DMS53 treated with DMSO at 0.1 percent for 48 hours (cell line): Measurements from ENCODE around the gene PCDHGA10.
"Not testable (repeated sequence)": the region's sequence is repeated elsewhere in the genome, so short reads cannot be mapped to it uniquely, and the experiment has no call there.

Experiments
- DNase-seq: peaks from one replicate; lab custom pipeline; 2025; ENCODE audit not compliant: unreplicated experiment; lab: John Stamatoyannopoulos, UW

Gene PCDHGA10

DNA sequence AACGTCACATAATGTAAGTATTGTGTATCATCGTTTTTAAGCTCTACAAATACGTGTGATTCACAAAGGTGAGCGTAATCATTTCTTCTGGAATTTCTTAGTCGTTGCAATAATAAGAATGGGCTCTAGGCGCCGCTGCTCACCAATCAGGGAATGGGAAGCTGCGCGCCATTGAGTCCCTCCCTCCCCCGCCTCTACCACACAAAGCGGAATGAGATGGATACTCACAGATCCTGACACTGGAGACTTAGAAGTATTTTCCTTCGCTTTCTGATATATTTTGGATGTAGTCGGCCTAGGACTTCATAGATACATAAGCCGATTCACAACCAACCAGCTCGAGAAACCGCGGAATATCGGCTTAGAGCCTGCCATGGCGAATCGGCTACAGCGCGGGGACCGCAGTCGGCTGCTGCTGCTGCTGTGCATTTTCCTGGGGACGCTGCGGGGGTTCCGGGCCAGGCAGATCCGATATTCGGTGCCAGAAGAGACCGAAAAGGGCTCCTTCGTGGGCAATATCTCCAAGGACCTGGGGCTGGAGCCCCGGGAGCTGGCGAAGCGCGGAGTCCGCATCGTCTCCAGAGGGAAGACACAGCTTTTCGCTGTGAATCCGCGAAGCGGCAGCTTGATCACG lies 8.2 kb downstream of the PCDHGA10 start, which contains the start of gene PCDHGA11:
Gene PCDHGA11, plus strand, starts transcription at position 197 of the 634 bp plus-strand sequence. Its CDS starts 177 bp downstream, at position 374.
- DNase-seq: peak; percentile 39

DNA sequence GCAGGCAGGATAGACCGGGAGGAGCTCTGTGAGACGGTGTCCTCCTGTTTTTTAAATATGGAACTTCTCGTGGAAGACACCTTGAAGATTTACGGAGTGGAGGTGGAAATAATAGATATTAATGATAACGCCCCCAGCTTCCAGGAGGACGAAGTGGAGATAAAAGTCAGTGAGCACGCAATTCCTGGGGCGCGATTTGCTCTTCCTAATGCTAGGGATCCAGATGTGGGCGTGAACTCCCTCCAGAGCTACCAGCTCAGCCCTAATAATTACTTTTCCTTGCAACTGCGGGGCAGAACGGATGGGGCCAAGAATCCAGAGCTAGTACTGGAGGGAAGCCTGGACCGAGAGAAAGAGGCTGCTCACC lies 8.7 kb downstream of the PCDHGA10 start:
- DNase-seq: no peak

DNA sequence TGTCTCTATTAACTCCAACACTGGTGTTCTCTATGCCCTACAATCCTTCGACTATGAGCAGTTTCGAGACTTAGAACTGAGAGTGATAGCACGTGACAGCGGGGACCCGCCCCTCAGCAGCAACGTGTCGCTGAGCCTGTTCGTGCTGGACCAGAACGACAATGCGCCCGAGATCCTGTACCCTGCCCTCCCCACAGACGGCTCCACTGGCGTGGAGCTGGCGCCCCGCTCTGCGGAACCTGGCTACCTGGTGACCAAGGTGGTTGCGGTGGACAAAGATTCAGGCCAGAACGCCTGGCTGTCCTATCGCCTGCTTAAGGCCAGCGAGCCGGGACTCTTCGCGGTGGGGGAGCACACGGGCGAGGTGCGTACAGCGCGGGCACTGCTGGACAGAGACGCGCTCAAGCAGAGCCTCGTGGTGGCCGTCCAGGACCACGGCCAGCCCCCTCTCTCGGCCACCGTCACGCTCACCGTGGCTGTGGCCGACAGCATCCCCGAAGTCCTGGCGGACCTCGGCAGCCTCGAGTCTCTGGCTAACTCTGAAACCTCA lies 10.0 kb downstream of the PCDHGA10 start:
- DNase-seq: no peak

DNA sequence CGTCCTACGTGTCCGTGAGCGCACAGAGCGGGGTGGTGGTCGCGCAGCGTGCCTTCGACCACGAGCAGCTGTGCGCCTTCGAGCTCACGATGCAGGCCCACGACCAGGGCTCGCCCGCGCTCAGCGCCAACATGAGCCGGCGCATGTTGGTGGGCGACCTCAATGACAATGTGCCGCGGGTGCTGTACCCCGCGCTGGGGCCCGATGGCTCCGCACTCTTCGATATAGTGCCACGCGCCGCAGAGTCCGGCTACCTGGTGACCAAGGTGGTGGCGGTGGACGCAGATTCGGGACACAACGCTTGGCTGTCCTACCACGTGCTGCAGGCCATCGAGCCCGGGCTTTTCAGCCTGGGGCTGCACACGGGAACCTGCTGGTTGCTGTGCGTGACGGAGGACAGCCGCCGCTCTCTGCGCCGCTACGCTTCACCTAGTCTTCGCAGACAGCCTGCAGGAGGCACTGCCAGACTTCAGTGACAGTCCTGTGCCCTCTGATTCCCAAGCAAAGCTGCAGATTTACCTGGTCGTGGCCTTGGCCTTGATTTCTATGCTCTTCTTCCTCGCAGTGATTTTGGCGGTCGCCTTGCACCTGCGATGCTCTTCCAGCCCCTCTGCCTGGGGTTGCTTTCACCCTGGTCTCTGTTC lies 15.1 kb downstream of the PCDHGA10 start:
- no peak for DNase-seq

DNA sequence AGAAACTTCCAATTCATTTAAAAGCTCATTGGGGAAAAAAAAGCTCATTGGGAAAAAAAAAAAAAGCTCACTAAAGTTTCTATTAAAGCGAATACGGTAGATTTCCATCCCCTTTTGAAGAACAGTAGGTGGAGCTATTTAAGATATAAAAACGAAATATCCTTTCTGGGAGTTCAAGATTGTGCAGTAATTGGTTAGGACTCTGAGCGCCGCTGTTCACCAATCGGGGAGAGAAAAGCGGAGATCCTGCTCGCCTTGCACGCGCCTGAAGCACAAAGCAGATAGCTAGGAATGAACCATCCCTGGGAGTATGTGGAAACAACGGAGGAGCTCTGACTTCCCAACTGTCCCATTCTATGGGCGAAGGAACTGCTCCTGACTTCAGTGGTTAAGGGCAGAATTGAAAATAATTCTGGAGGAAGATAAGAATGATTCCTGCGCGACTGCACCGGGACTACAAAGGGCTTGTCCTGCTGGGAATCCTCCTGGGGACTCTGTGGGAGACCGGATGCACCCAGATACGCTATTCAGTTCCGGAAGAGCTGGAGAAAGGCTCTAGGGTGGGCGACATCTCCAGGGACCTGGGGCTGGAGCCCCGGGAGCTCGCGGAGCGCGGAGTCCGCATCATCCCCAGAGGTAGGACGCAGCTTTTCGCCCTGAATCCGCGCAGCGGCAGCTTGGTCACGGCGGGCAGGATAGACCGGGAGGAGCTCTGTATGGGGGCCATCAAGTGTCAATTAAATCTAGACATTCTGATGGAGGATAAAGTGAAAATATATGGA lies 17.7 kb downstream of the PCDHGA10 start, which contains the start of gene PCDHGA12:
Gene PCDHGA12, plus strand, starts transcription at position 176 of the 782 bp plus-strand sequence. Its CDS starts 253 bp downstream, at position 429.
- DNase-seq: no peak

DNA sequence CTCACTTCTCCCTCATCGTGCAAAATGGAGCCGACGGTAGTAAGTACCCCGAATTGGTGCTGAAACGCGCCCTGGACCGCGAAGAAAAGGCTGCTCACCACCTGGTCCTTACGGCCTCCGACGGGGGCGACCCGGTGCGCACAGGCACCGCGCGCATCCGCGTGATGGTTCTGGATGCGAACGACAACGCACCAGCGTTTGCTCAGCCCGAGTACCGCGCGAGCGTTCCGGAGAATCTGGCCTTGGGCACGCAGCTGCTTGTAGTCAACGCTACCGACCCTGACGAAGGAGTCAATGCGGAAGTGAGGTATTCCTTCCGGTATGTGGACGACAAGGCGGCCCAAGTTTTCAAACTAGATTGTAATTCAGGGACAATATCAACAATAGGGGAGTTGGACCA lies 18.5 kb downstream of the PCDHGA10 start:
- DNase-seq: no peak

DNA sequence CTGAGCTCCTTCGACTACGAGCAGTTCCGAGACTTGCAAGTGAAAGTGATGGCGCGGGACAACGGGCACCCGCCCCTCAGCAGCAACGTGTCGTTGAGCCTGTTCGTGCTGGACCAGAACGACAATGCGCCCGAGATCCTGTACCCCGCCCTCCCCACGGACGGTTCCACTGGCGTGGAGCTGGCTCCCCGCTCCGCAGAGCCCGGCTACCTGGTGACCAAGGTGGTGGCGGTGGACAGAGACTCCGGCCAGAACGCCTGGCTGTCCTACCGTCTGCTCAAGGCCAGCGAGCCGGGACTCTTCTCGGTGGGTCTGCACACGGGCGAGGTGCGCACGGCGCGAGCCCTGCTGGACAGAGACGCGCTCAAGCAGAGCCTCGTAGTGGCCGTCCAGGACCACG lies 19.5 kb downstream of the PCDHGA10 start:
- DNase-seq: not testable (repeated sequence)

DNA sequence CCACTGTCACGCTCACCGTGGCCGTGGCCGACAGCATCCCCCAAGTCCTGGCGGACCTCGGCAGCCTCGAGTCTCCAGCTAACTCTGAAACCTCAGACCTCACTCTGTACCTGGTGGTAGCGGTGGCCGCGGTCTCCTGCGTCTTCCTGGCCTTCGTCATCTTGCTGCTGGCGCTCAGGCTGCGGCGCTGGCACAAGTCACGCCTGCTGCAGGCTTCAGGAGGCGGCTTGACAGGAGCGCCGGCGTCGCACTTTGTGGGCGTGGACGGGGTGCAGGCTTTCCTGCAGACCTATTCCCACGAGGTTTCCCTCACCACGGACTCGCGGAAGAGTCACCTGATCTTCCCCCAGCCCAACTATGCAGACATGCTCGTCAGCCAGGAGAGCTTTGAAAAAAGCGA lies 19.9 kb downstream of the PCDHGA10 start:
- not testable (repeated sequence) for DNase-seq

DNA sequence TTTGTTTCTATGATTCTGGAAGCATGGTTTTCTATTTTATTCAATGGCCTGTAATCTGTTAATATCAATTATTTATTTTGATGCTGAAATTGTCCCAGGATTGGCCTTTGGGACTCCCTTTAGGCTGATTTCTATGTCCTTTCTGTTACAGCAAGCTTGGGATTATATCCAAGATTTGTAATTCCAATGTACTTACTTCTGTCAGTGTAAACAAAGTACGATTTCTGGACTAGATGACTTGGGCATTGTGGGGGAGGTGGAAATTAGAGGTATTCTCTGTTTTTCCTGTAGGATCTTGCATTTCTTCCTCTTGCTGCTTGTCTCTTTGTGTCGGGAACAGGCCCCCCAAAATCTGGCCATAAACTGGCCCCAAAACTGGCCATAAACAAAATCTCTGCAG lies 21.2 kb downstream of the PCDHGA10 start:
- no peak for DNase-seq

DNA sequence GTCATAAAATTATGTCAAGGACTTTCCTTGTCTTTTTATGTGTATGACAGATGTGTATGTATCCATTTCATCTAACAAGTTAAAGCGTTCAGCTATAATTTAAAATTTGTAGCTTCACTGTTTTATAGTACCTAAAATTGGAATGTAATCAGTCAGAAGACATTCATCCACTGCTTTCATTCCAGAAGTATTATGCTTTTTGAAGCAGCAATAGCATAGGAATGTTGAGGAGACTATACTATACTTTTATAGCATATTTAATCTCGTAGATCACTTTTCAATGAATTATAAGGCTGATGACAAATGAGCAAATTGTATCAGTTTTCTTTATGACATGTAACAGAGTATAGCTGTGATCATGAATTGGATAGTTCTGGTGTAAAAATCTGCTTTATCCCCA lies 24.4 kb downstream of the PCDHGA10 start:
- no peak for DNase-seq

DNA sequence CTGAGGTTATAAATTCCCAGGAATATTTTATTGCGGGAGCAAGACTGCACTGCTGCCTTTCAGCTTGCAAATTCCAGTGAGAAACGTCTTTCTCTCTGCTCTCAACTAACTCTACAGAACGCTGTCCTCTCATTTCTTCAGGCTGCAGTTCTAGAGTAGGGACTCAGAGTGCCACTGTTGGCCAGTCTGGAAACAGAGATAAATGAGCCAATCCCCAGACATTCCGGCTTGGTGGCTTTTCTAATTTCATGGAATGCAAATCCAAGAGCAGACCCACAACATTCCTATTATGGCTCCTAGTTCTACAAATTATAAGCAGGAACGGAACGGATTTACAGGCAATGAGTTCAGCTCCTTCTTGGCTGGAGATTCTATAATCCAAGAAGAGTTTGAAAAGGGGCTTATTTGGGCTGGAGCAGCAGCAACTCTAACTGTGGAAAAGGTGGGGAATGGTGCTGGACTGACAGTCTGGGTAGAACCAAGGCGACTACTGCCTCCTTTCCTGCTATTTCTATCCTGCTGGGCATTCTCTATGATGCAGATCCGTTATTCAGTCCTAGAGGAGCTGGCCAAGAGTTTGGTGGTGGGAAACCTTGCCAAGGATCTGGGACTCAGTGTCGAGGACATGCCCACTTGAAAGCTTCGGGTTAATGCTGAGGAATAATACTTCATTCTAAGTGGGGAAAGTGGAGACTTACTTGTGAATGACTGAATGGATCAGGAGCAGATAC lies 26.8 kb downstream of the PCDHGA10 start:
- no peak for DNase-seq

DNA sequence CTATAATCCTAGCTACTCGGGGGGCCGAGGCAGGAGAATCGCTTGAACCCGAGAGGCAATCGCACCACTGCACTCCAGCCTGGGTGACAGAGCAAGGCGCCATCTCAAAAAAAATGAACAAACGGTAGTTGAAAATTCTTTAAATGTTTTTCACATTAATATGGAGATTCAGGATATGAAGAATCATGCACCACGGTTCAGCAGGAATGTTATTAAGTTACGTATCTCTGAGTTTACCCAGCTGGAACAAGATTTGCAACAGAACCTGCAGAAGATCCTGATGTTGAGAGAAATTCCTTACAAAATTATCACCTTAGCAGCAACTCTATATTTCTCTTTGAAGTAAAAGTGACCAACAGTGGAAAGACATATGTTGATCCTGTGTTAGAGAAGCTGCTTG lies 27.6 kb downstream of the PCDHGA10 start:
- no peak for DNase-seq

DNA sequence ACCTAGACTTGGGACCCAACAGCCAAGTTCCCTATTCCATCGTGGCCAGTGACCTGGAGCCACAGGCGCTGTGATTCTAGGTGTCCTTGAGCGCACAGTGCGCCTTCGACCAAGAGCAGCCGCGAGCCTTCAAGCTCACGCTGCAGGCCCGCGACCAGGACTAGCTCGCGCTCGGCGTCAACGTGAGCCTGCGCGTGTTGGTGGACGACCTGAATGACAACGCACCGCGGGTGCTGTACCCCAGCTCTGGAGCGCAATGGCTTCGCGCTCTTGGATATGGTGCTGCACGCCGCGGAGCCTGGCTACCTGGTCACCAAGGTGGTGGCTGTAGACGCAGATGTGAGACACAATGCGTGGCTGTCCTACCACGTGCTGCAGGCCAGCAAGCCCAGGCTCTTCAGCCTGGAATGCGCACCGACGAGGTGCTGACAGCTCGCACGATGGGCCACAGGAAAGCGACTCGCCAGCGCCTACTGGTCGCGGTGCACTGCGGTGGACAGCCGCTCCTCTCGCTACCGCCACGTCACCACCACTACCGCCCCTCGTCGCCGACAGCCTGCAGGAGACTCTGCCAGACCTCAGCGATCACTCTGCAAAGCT lies 28.9 kb downstream of the PCDHGA10 start:
- no peak for DNase-seq

DNA sequence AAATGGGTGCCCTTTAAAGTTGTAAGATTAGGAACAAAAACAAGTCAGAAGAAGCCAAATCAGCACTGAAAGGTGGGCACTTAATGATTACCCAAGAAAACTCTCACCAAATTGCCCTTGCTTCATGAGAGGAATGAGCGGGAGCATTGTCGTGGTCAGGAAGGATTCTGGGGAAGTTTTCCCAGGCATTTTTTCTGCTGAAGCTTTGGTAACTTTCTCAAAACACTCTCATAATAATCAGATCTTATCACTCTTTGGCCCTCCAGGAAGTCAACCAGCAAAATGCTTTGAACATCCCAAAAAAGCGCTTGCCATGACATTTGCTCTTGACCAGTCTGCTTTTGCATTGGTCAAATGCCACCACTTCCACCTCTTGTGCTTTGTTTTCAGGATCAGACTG lies 52.6 kb downstream of the PCDHGA10 start:
- DNase-seq: no peak
